ENCODE data around the gene FHOD1. TPM values are rescaled to one million over a fixed set of nuclear protein-coding genes. Genes with fewer than 3 reads are reported as not detected.
A peak's percentile ranks its signal among the peaks of the same experiment; 100 is the strongest.

FHOD1 gene
- total RNA-seq, 1 donor from 2014 or later, result 50.4 TPM

- ChIA-PET CTCF (no interaction called here), POLR2A (no interaction called here)
Observed at GRCh38 chr16:67254801-67255552, 7.7 kb upstream of the FHOD1 start.

GRCh38 chr16:67252609-67253497, 5.6 kb upstream of the FHOD1 start:
- H3K4me1 Mint-ChIP-seq, result peaks cover 16% of the 10 kb centered on the region
- DNase-seq, result no peak
- intact Hi-C loops (cut with micrococcal nuclease), result no loop called here
- TF ChIP-seq CTCF (IDR thresholded peaks at IDR 0.05), result no peak
- H3K36me3 Mint-ChIP-seq (ENCODE audit: low read depth), result peaks cover 1% of the 10 kb centered on the region
- CTCF ChIA-PET, result no interaction called here
- H3K27ac Mint-ChIP-seq, result no peak overlapping the region
- POLR2A ChIA-PET, result no interaction called here
- ATAC-seq (ENCODE audit: low read depth), result no peak
- H3K27me3 Mint-ChIP-seq, result peaks cover 2% of the 10 kb centered on the region
- no peaks in the 10 kb centered on the region for H3K9me3 Mint-ChIP-seq
- H3K4me3 Mint-ChIP-seq, result no peak overlapping the region

More at GRCh38 chr16:67254801-67255552, 7.7 kb upstream of the FHOD1 start:
- Mint-ChIP-seq H3K4me1 (peaks cover 2% of the 10 kb centered on the region), H3K4me3 (no peak overlapping the region), H3K9me3 (no peaks in the 10 kb centered on the region), H3K27ac (no peak overlapping the region), H3K27me3 (no peaks in the 10 kb centered on the region), H3K36me3 (ENCODE audit: low read depth) (no peaks in the 10 kb centered on the region)
- intact Hi-C loops (cut with micrococcal nuclease), result no loop called here
- DNase-seq (no peak), ATAC-seq (ENCODE audit: low read depth) (no peak)
- no peak for TF ChIP-seq CTCF (IDR thresholded peaks at IDR 0.05)

- DNase-seq (no peak), ATAC-seq (ENCODE audit: low read depth) (no peak)
- Mint-ChIP-seq H3K4me1 (peaks cover 34% of the 10 kb centered on the region), H3K27ac (no peak overlapping the region), H3K4me3 (peak overlapping the region; percentile 78), H3K9me3 (no peaks in the 10 kb centered on the region), H3K36me3 (ENCODE audit: low read depth) (peaks cover 1% of the 10 kb centered on the region), H3K27me3 (peaks cover 2% of the 10 kb centered on the region)
- CTCF ChIA-PET, result no interaction called here
- intact Hi-C loops (cut with micrococcal nuclease), result no loop called here
- TF ChIP-seq CTCF (IDR thresholded peaks at IDR 0.05), result no peak
- POLR2A ChIA-PET, result interaction anchor here (7.7 kb wide), 1 partner anchor 22 kb away, joined by 120 read pairs; the partner anchor contains the start of gene TMEM208
Observed at GRCh38 chr16:67250045-67250327, 2.7 kb upstream of the FHOD1 start.

GRCh38 chr16:67249178-67250044, 2.1 kb upstream of the FHOD1 start:
- peaks cover 40% of the 10 kb centered on the region for H3K4me1 Mint-ChIP-seq
- peaks cover 1% of the 10 kb centered on the region for H3K36me3 Mint-ChIP-seq (ENCODE audit: low read depth)
- peak overlapping the region; percentile 78 for H3K4me3 Mint-ChIP-seq
- POLR2A ChIA-PET, result interaction anchor here (7.7 kb wide), 1 partner anchor 22 kb away, joined by 120 read pairs; the partner anchor contains the start of gene TMEM208
- H3K9me3 Mint-ChIP-seq, result no peaks in the 10 kb centered on the region
- intact Hi-C loops (cut with micrococcal nuclease), result loop anchor here (5.0 to 10.0 kb wide), 2 partner anchors 413 to 555 kb away; partner anchors contain the start of genes ACD, PARD6A, RANBP10 and TSNAXIP1
- CTCF ChIA-PET, result no interaction called here
- TF ChIP-seq CTCF (IDR thresholded peaks at IDR 0.05), result no peak
- peak overlapping the region; percentile 53 for H3K27ac Mint-ChIP-seq
- ATAC-seq (ENCODE audit: low read depth) (no peak), DNase-seq (no peak)
- H3K27me3 Mint-ChIP-seq, result peaks cover 2% of the 10 kb centered on the region

All from activated B cell treated with CpG ODN at 0.5 μM for 24 hours (primary cell).